T-helper 2 cell treated with Interferon-gamma antibody and Interleukin-4, amounts not matched to agents 100 ng/mL and 5 ng/mL, for 36 hours (primary cell): Measurements from ENCODE around the gene VWA7. TPM values are rescaled to one million over a fixed set of nuclear protein-coding genes. Genes with fewer than 3 reads are reported as not detected.
"Not testable (repeated sequence)": the region's sequence is repeated elsewhere in the genome, so short reads cannot be mapped to it uniquely, and the experiment has no call there.

ENCODE experiments used
- intact Hi-C: fragments of 100-400 bp; cut with micrococcal nuclease; formaldehyde crosslinking; loops from one replicate; pipeline ENCODE4 v1.15.1; 2023
- total RNA-seq: library from RNA; stranded (reverse); gene quantifications from 2 replicates; pipeline ENCODE4 v1.2.3, GENCODE V29; 2022

VWA7 gene
- total RNA-seq, 1 donor from 2014 or later: 4.9 TPM

- intact Hi-C loops: not testable (repeated sequence)
These were observed 24.2 kb upstream of the VWA7 start for GRCh38 chr6:31801031-31801927.

- intact Hi-C loops: loop anchor here (5.0 kb wide), 1 partner anchor 132 kb away; the partner anchor contains the start of genes CSNK2B and LY6G5B
These were observed 22.7 kb upstream of the VWA7 start for GRCh38 chr6:31799781-31800180.

- intact Hi-C loops: loop anchor here (5.0 kb wide), 1 partner anchor 130 kb away; the partner anchor contains the start of genes CSNK2B and LY6G5B
These were observed 20.5 kb upstream of the VWA7 start for GRCh38 chr6:31797588-31797987.

- intact Hi-C loops: loop anchor here (5.0 kb wide), 1 partner anchor 130 kb away; the partner anchor contains the start of genes CSNK2B and LY6G5B
These were observed 19.9 kb upstream of the VWA7 start for GRCh38 chr6:31796993-31797385.

GRCh38 chr6:31795616-31796298 lies 18.6 kb upstream of the VWA7 start, which contains the start of gene VARS1:
Gene VARS1, minus strand, starts transcription at chr6:31795752. Its CDS starts 535 bp downstream, at chr6:31795217.
- intact Hi-C loops: loop anchor here (1.0 to 5.0 kb wide), 4 partner anchors 11 to 128 kb away; partner anchors contain the start of genes CSNK2B, HSPA1B, LSM2 and LY6G5B

- intact Hi-C loops: loop anchor here (1.0 to 5.0 kb wide), 4 partner anchors 11 to 128 kb away; partner anchors contain the start of genes CSNK2B, HSPA1B, LSM2 and LY6G5B
These were observed 17.9 kb upstream of the VWA7 start for GRCh38 chr6:31794866-31795615.

- intact Hi-C loops: no loop called here
These were observed 17.3 kb upstream of the VWA7 start for GRCh38 chr6:31794294-31794865.

GRCh38 chr6:31793927-31794245 lies 16.8 kb upstream of the VWA7 start:
- intact Hi-C loops: not testable (repeated sequence)

- intact Hi-C loops: no loop called here
These were observed 15.6 kb upstream of the VWA7 start for GRCh38 chr6:31792761-31793171.

- intact Hi-C loops: no loop called here
These were observed 14.9 kb upstream of the VWA7 start for GRCh38 chr6:31792090-31792374.

- intact Hi-C loops: no loop called here
These were observed 14.4 kb upstream of the VWA7 start for GRCh38 chr6:31791324-31792089.

- intact Hi-C loops: no loop called here
These were observed 8.3 kb upstream of the VWA7 start for GRCh38 chr6:31785475-31785874.

- intact Hi-C loops: no loop called here
These were observed 7.2 kb upstream of the VWA7 start for GRCh38 chr6:31784098-31784925.

- intact Hi-C loops: no loop called here
These were observed 5.2 kb upstream of the VWA7 start for GRCh38 chr6:31782126-31782855.

- intact Hi-C loops: no loop called here
These were observed 4.4 kb upstream of the VWA7 start for GRCh38 chr6:31781244-31782125.

- intact Hi-C loops: no loop called here
These were observed 3.5 kb upstream of the VWA7 start for GRCh38 chr6:31780507-31781243.

- intact Hi-C loops: no loop called here
These were observed 2.8 kb upstream of the VWA7 start for GRCh38 chr6:31779908-31780307.
